HepG2 (cell line): Measurements from ENCODE around the gene TUBGCP5. TPM values are rescaled to one million over a fixed set of nuclear protein-coding genes. Genes with fewer than 3 reads are reported as not detected.

Source experiments
- ARID4A ChIP-seq: sonication (generic); formaldehyde crosslinking; IDR thresholded peaks from 2 replicates; pipeline ENCODE4 v1.5.0; 2020; ENCODE audit warnings: mild to moderate bottlenecking, missing genetic modification reagents, borderline replicate concordance
- CBX2 ChIP-seq, 2 experiments: fragments of 200-600 bp in 1 of 2; sonication (generic); formaldehyde crosslinking in 1 of 2; IDR thresholded peaks; 2 replicates each; pipeline versions ENCODE4 v1.7.0 to v1.8.1; 2018 to 2022; ENCODE audit warnings: low read depth in 2 of 2, low read length in 1 of 2, mild to moderate bottlenecking in 1 of 2, missing genetic modification reagents in 1 of 2
- MLXIP ChIP-seq: sonication (generic); formaldehyde crosslinking; IDR thresholded peaks from 2 replicates; pipeline ENCODE4 v1.9.0; 2021; ENCODE audit warnings: missing genetic modification reagents, borderline replicate concordance
- MTA3 ChIP-seq: sonication (generic); formaldehyde crosslinking; IDR thresholded peaks from 2 replicates; pipeline ENCODE4 v1.4.0; 2020; ENCODE audit warnings: missing genetic modification reagents
- PCBP2 ChIP-seq: fragments of 200-400 bp; formaldehyde crosslinking; optimal IDR thresholded peaks from 2 replicates; pipeline ENCODE3; 2018; ENCODE audit warnings: low read length, low read depth; ENCODE audit not compliant: poor library complexity, severe bottlenecking
- REXO4 ChIP-seq: sonication (generic); formaldehyde crosslinking; IDR thresholded peaks from 2 replicates; pipeline ENCODE4 v1.8.0; 2022; ENCODE audit warnings: missing genetic modification reagents, mild to moderate bottlenecking, borderline replicate concordance
- RFX5 ChIP-seq: IDR thresholded peaks from 2 replicates; pipeline ENCODE4 v1.6.1; 2011; ENCODE audit warnings: low read depth, low read length, improper control_type of control experiment
- SNRNP70 ChIP-seq: fragments of 200-400 bp; formaldehyde crosslinking; IDR thresholded peaks from 2 replicates; pipeline ENCODE4 v1.6.1; 2017; ENCODE audit warnings: mild to moderate bottlenecking, low read depth, low read length, moderate library complexity
- SUZ12 ChIP-seq: fragments of 150-350 bp; IDR thresholded peaks from 2 replicates; pipeline ENCODE4 v1.6.1; 2014; ENCODE audit warnings: low read depth, low read length
- THRA ChIP-seq: sonication (generic); formaldehyde crosslinking; IDR thresholded peaks from 2 replicates; pipeline ENCODE4 v1.4.0; 2020; ENCODE audit warnings: missing genetic modification reagents, borderline replicate concordance
- ZBTB43 ChIP-seq: sonication (generic); formaldehyde crosslinking; conservative IDR thresholded peaks from 2 replicates; pipeline ENCODE4 v1.4.0; 2020; ENCODE audit warnings: missing genetic modification reagents
- ZMYM4 ChIP-seq: sonication (generic); formaldehyde crosslinking; IDR thresholded peaks from 2 replicates; pipeline ENCODE4 v1.8.1; 2023; ENCODE audit warnings: mild to moderate bottlenecking, missing genetic modification reagents
- ZNF121 ChIP-seq: sonication (generic); formaldehyde crosslinking; IDR thresholded peaks from 2 replicates; pipeline ENCODE4 v1.5.0; 2020; ENCODE audit warnings: mild to moderate bottlenecking, missing genetic modification reagents
- ZNF431 ChIP-seq: sonication (generic); formaldehyde crosslinking; IDR thresholded peaks from 2 replicates; pipeline ENCODE4 v1.9.0; 2022; ENCODE audit warnings: missing genetic modification reagents, low read depth, mild to moderate bottlenecking, borderline replicate concordance
- ZNF44 ChIP-seq: sonication (generic); formaldehyde crosslinking; IDR thresholded peaks from 2 replicates; pipeline ENCODE4 v1.5.1; 2020; ENCODE audit warnings: mild to moderate bottlenecking, missing genetic modification reagents
- ZNF747 ChIP-seq: sonication (generic); formaldehyde crosslinking; IDR thresholded peaks from 2 replicates; pipeline ENCODE4 v1.8.1; 2023; ENCODE audit warnings: missing genetic modification reagents, mild to moderate bottlenecking, borderline replicate concordance
- polyA plus RNA-seq, 8 experiments: library from polyadenylated mRNA; depleted of rRNA in 3 of 8; stranded (reverse) in 7 of 8; unstranded in 1 of 8; fragments of >200 nt; fragmentation: Illumina TruSeq in 4 of 8; extraction: Trizol in 4 of 8; gene quantifications; 2 replicates each; pipeline versions ENCODE4 v1.2.1 to v1.2.3, GENCODE V29; 2011 to 2016; ENCODE audit warnings: low read depth in 4 of 8, missing spikeins in 1 of 8, mixed read lengths in 1 of 8; ENCODE audit not compliant: insufficient read depth in 1 of 8
- total RNA-seq, 5 experiments: library from RNA; depleted of rRNA; stranded (reverse); fragments of >200 nt; fragmentation: Illumina TruSeq; extraction: Trizol; gene quantifications; 2 replicates each; pipeline ENCODE4 v1.2.3, GENCODE V29; 2016; ENCODE audit warnings: low read depth in 1 of 5
- TF ChIP-seq, protein P1 (sequence below): sonication (generic); formaldehyde crosslinking; IDR thresholded peaks from 2 replicates; pipeline ENCODE4 v1.4.0; 2020; ENCODE audit warnings: missing genetic modification reagents; ENCODE audit errors: not compliant biosample characterization

The TUBGCP5 gene
- total and polyA plus RNA-seq, 2 of the 13 experiments (the other 11 are each of a cell fraction or from before 2014, with no cell fraction given): 7.2 to 25.0 TPM

GRCh38 chr15:23039143-23039916, at the start of gene TUBGCP5 (continued):
- no peak for TF ChIP-seq REXO4 (CRISPR knock-in tag)
- no peak for TF ChIP-seq SUZ12
- no peak for TF ChIP-seq ZBTB43
- no peak for TF ChIP-seq SNRNP70
- 0 out of 2 replicates have a peak, but pooled peaks have one; percentile 14 for TF ChIP-seq MLXIP (CRISPR knock-in tag)
- peak; percentile 58; the same call in 1 of the 2 replicates for TF ChIP-seq ZNF121 (CRISPR knock-in tag)
- peak; percentile 51; the same call in 1 of the 2 replicates for TF ChIP-seq THRA
- 0 out of 2 replicates have a peak, but pooled peaks have one; percentile 73 for TF ChIP-seq ZNF431 (CRISPR knock-in tag)
- TF ChIP-seq CBX2 (IDR thresholded peaks at IDR 0.05; ENCODE audit: low read depth, low read length): no peak
- TF ChIP-seq CBX2 (CRISPR knock-in tag; IDR thresholded peaks at IDR 0.05; ENCODE audit: low read depth): no peak
- TF ChIP-seq ZMYM4 (CRISPR knock-in tag): peak; percentile 95
- TF ChIP-seq PCBP2: no peak
- TF ChIP-seq RFX5: no peak
- peak; percentile 56 for TF ChIP-seq ZNF747 (CRISPR knock-in tag)
- TF ChIP-seq ZNF44 (CRISPR knock-in tag): no peak
- peak; percentile 86 for TF ChIP-seq ARID4A
- TF ChIP-seq, protein P1, sequence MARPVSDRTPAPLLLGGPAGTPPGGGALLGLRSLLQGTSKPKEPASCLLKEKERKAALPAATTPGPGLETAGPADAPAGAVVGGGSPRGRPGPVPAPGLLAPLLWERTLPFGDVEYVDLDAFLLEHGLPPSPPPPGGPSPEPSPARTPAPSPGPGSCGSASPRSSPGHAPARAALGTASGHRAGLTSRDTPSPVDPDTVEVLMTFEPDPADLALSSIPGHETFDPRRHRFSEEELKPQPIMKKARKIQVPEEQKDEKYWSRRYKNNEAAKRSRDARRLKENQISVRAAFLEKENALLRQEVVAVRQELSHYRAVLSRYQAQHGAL: no peak
- no peak for TF ChIP-seq MTA3 (CRISPR knock-in tag)
